ENCODE data around the gene PROKR1.

- no peak for TF ChIP-seq CTCF (IDR thresholded peaks at IDR 0.05)
- no peak for TF ChIP-seq POLR2A (IDR thresholded peaks at IDR 0.05)
These were observed 7.3 kb downstream of the PROKR1 start for GRCh38 chr2:68650645-68651044.
